ENCODE data around the gene USH1G. TPM values are rescaled to one million over a fixed set of nuclear protein-coding genes. Genes with fewer than 3 reads are reported as not detected.

The USH1G gene
- not detected for total RNA-seq
- not detected for polyA plus RNA-seq
- long read RNA-seq, donor 1 = 0 reads
- long read RNA-seq, donor 2 = 0 reads
- long read RNA-seq, donor 3 = 0 reads

DNA sequence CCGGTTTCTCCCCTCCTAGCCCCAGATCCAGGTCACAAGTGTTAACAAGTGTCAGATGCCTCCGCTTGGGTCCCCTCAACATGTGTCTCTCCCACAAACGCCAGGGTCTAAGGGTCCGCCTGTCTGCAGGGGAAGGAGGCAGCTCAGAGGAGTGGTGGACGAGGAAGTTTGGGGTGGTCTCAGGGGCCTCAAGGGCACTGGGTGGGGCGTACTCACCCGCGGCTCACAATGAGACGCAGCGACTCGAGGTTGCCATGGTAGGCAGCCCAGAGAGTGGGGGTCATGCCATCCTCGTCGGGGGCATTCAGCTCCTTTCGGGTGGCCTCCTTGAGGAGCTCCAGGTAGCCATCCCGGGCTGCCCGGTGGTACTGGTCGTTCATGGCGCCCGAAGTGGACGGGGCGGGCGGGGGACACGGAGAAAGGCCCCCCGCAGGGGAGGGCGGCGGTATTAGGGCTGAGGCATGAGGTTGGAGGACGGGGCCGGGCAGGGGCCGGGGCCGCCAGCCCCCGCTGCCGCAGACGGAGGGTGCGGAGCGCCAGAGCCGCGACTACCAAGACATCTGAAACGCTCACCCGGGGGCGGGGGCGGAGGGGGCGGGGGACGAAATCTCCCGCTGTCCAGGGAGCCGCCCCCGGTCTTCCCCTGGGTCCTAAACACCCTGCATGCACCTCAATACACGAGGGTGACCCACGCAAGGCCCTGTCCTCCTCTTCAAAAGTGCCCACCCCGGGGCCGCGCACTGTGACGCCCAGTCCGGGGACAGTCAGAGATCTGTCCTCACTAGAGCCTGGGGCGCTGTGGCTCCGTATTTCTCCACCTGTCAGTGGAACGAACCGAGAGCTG lies at the start of gene USH1G:
TSS of gene USH1G (minus strand) at position 562 of the 844 bp plus-strand sequence. CDS start at position 380, 182 bp downstream.
- 5 to 9% methylated on average over 53 to 57 of the region's 57 CpGs for WGBS, 2 donors
- Histone ChIP-seq H3K36me3 (no peaks in the 10 kb centered on the region), H3K27me3 (peaks cover 22 to 100% (median 95%) of the 10 kb centered on the region in 7 donors), H3K4me3 (peak within 1 kb of the TSS in 9 of 10 donors; percentile 16 to 46 (median 30)), H3K4me1 (peaks cover 2 to 31% (median 22%) of the 10 kb centered on the region in 9 donors), H3K9me3 (no peaks in the 10 kb centered on the region), H3K27ac (no peak within 1 kb of the TSS)
- peak in 6 of 8 donors; percentile 8 to 23 (median 14) for ATAC-seq
- no peak for DNase-seq
- no peak for TF ChIP-seq CTCF (IDR thresholded peaks at IDR 0.05)
- intact Hi-C loops (cut with DNase I) = loop anchor here in 2 of 10 donors (5.0 kb wide), 1 partner anchor 34 kb away; no protein-coding TSS in a partner anchor

DNA sequence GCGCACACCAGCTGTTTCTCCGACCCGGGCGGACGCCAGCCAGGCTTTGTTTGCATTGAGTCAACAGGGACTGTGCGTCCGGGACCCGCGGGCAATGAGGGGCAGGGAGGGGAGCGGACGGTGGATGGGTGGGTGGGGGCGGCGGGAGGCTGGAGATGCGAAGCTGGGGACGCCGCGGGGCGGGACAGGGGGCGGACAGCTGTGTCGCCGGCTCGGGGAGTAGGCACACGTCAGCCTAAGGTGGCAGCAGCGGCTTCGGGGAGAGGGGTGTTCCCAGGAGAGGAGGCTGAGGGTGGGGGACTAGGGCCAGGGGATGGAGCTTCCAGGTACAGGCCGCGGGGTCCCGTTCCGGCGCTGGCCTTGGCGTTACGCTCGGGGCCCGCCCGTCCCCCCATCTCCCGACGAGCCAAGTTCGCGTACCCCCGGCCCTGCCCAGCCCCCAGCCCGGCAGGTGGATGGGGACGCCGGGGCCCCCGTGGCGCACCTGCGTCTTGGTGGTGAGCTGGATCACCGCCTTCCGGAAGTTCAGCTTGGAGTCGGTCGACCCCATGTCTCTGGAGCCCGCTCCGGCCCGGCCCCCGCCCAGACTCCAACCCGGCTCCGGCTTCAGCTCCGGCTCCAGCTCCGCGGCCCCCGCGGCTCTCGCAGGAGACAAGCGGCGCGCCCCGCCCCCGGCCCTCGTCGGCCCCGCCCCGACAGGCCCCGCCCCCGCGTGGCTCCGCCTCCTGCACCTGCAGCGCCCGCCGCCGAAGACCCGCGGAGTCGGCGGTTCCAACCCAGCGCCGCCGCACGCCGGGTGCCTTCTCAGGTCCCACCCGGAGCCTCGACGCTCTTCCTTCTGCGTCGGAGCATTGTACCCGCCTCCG lies 49.3 kb upstream of the USH1G start, which contains the start of gene HID1:
TSS of gene HID1 (minus strand) at position 653 of the 866 bp plus-strand sequence. CDS start at position 550, 103 bp downstream.
- 2% methylated on average over 71 to 95 of the region's 95 CpGs for WGBS, 2 donors
- H3K9me3 ChIP-seq = no peaks in the 10 kb centered on the region
- ATAC-seq (peak; percentile 62 to 79 (median 72)), DNase-seq (peak; percentile 45 to 74)
- intact Hi-C loops (cut with DNase I) = loop anchor here in 1 of 10 donors (10.0 kb wide), 1 partner anchor 142 kb away; no protein-coding TSS in a partner anchor
- H3K27me3 ChIP-seq = peaks cover 0 to 51% (median 0%) of the 10 kb centered on the region in 7 donors
- no peaks in the 10 kb centered on the region for H3K36me3 ChIP-seq
- peak within 1 kb of the TSS; percentile 53 to 90 (median 73) for H3K4me3 ChIP-seq
- H3K4me1 ChIP-seq = peaks cover 5 to 34% (median 22%) of the 10 kb centered on the region in 9 donors
- peak within 1 kb of the TSS; percentile 54 to 86 (median 76) for H3K27ac ChIP-seq
- TF ChIP-seq CTCF (IDR thresholded peaks at IDR 0.05) = no peak

DNA sequence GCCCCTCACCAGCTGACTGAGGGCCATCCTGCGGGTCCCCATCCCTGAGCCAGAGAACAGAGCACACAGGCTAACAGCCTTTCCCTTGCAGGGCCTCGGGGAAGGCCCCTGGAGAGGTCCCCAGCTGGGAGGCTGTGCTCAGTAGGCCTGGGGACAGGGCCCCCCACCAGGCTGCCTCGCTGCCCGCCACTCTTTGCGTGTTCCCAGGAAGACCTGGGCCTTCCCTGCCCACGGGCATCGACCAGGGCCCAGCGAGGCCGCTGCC lies 48.7 kb upstream of the USH1G start:
- Histone ChIP-seq H3K36me3 (no peaks in the 10 kb centered on the region), H3K4me3 (peak overlapping the region; percentile 53 to 90 (median 73)), H3K9me3 (no peaks in the 10 kb centered on the region), H3K27ac (peak overlapping the region; percentile 54 to 86 (median 76)), H3K27me3 (peaks cover 0 to 51% (median 0%) of the 10 kb centered on the region in 7 donors), H3K4me1 (peaks cover 5 to 34% (median 22%) of the 10 kb centered on the region in 9 donors)
- 26 to 31% methylated on average over 9 of the region's 9 CpGs for WGBS, 2 donors
- no peak for DNase-seq
- ATAC-seq = peak in 3 of 8 donors; percentile 5 to 44 (median 8)
- no peak for TF ChIP-seq CTCF (IDR thresholded peaks at IDR 0.05)
- intact Hi-C loops (cut with DNase I) = loop anchor here in 1 of 10 donors (10.0 kb wide), 1 partner anchor 143 kb away; no protein-coding TSS in a partner anchor

Measured in heart right ventricle (tissue), 16 donors.